C4-2B (cell line): ENCODE results near the gene RASGEF1B.

Source experiments
- ZFX ChIP-seq: fragments of 450-650 bp; IDR thresholded peaks from 2 replicates; pipeline ENCODE4 v1.6.1; 2017
- TF ChIP-seq, protein P1 (sequence below): fragments of 450-650 bp; conservative IDR thresholded peaks from 2 replicates; pipeline ENCODE4 v1.5.1; 2017; ENCODE audit warnings: mild to moderate bottlenecking

DNA sequence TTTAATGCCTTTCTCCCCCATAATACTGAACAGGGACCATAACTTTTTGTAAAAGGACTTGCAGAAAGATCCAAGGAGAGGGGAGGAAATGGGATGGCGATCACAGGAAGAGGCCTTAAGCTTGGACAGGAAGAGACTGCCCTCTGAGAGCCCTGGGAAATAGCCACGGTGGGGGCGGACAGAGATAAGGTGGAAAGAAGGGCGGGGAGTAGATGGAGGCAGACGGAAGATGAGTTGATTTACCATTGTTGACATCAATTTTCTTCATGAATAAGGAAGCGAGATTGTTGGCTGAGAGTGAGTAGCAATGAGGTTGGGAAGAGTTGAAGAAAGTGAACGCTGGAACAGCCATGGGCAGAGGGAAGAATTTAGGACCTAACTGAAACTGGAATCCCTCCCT is 63.4 kb downstream of the RASGEF1B start:
- TF ChIP-seq, protein P1, sequence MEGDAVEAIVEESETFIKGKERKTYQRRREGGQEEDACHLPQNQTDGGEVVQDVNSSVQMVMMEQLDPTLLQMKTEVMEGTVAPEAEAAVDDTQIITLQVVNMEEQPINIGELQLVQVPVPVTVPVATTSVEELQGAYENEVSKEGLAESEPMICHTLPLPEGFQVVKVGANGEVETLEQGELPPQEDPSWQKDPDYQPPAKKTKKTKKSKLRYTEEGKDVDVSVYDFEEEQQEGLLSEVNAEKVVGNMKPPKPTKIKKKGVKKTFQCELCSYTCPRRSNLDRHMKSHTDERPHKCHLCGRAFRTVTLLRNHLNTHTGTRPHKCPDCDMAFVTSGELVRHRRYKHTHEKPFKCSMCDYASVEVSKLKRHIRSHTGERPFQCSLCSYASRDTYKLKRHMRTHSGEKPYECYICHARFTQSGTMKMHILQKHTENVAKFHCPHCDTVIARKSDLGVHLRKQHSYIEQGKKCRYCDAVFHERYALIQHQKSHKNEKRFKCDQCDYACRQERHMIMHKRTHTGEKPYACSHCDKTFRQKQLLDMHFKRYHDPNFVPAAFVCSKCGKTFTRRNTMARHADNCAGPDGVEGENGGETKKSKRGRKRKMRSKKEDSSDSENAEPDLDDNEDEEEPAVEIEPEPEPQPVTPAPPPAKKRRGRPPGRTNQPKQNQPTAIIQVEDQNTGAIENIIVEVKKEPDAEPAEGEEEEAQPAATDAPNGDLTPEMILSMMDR, result no peak
- TF ChIP-seq ZFX, result no peak
